ENCODE measurements around the gene SEPTIN6.
A peak's percentile ranks its signal among the peaks of the same experiment; 100 is the strongest.
"Not testable (repeated sequence)": the region's sequence is repeated elsewhere in the genome, so short reads cannot be mapped to it uniquely, and the experiment has no call there.

SEPTIN6 gene

GRCh38 chrX:119690921-119691716, 1.8 kb downstream of the SEPTIN6 start:
- peak; percentile 58 for DNase-seq

DNA sequence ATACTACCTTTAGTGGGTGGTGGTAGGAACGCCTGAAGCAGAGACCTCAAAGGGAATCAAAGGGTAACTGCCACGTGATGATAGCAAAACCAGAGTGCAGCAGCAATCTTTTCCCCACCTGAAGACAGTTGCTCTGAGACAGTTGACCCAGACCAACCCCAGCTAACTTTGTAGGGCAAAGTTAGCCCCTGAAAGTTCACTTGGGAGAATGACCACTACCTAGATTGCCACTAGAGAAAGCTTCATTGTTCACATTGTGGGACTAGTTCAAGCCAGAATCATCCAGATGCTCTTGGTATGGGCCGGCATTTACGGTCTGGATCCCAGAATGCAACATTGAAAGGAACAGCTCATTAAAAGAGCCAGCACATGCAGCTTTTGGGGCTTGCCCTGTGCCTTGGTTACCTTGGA, 4.1 kb downstream of the SEPTIN6 start:
- peak; percentile 73 for DNase-seq

- DNase-seq: peak; percentile 52
Observed at GRCh38 chrX:119687661-119688413, 5.1 kb downstream of the SEPTIN6 start.

GRCh38 chrX:119686087-119686691, 6.8 kb downstream of the SEPTIN6 start:
- peak; percentile 46 for DNase-seq

DNA sequence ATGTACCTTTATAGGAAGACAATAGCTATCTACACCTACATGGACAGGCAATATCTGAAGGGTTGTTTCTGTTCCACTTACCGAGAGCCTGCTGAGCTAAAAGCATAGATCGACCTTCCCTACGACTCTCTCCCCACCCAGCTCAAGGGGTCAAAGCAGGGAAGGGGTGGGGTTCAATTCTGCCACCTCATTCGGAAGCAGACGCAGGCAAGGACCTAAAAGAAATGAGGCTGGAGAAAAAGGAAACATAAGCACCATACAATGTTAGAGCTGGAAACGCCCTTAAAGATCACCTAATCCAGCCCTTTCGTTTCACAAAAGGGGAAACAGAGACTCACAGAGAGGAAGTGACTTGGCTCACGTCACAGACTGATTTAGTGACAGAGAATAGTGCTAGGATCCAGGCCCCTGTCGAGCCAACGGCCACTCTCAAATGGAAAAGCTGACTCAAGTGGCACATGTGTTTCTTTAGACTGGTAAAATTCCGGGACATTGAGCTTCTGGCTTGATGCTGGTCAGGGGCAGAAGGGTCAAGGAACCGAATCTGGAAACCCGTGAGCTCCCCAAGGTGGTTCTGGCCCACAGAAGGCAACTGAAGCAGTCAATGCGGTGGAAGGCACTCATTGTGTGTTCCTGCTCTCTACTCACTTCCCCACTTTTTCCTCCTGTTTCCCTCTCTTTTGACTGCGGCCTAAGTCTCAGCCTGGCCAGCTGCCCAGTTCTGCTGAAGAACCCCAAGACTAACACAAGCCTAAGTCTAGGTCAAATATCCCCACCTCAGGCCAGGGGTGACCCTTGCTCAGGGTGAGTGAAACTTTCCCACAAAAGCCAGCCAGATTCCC, 7.5 kb downstream of the SEPTIN6 start:
- DNase-seq: peak; percentile 78

DNA sequence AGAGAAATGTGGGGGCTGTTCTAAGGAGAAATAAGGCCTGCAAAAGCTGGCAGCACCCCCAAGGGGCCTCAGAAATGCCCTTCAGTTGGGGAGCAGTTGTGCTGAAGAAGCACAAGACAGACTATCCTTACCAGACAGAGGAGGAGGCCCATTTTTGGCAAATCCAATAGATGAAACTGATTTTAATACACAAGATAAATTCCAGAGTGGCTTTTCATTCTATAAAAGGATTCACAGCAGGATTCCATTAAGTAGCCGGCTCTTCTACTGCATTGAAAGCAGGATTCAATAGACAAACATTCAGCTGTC, 8.1 kb downstream of the SEPTIN6 start:
- DNase-seq: no peak

GRCh38 chrX:119684312-119684711, 8.7 kb downstream of the SEPTIN6 start:
- DNase-seq: peak; percentile 54

- DNase-seq: peak; percentile 66
Observed at GRCh38 chrX:119682019-119682989, 10.7 kb downstream of the SEPTIN6 start.

- no peak for DNase-seq
Observed at GRCh38 chrX:119677654-119677981, 15.3 kb downstream of the SEPTIN6 start.

GRCh38 chrX:119676949-119677653, 15.9 kb downstream of the SEPTIN6 start:
- no peak for DNase-seq

DNA sequence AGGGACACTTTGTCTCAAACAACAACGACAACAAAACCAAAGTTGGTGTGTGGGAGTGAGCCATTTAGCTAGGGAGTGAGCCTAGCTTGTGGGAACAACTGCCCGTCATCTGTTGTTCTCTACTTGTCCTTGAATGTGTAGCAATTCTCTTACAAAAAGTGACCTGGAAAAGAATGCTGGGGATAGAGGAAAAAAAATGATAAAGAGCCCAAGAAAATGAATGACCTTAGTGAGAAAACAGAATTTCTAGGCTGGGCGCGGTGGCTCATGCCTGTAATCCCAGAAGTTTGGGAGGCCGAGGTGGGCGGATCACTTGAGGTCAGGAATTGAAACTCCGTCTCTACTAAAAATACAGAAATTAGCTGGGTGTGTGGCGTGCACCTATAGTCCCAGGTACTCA, 19.6 kb downstream of the SEPTIN6 start:
- no peak for DNase-seq

GRCh38 chrX:119672426-119672825, 20.5 kb downstream of the SEPTIN6 start:
- DNase-seq: no peak

DNA sequence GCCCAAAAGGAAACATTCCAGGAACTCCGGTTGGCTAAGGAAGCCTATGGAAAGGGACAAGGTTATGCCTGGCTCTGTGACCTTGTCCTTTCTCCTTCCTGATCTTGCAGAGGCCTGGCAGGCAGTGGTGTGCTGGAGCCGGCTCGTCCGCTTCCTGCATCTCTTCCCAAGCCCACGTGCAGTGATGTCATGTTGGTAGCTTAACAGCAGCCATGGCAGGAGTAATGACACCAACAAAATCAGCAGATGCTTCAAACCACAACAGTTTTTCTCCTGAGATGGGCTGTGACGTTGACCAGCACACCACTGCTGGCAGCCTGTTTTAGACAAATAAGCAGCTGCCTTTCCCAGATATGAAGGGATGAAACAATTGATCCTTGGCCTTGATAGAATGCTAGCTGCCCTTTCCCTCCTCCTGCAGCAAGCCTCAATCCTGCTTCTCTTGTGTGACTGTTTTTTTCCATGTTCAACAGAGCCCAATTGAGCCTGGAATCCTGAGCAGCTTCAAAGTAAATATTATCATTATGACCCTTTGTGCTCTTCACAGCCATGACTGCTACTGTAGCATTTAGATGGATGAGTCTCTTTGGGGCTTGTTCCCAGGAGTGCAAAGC, 23.4 kb downstream of the SEPTIN6 start:
- no peak for DNase-seq

GRCh38 chrX:119667111-119667878, 25.7 kb downstream of the SEPTIN6 start:
- DNase-seq: no peak

DNA sequence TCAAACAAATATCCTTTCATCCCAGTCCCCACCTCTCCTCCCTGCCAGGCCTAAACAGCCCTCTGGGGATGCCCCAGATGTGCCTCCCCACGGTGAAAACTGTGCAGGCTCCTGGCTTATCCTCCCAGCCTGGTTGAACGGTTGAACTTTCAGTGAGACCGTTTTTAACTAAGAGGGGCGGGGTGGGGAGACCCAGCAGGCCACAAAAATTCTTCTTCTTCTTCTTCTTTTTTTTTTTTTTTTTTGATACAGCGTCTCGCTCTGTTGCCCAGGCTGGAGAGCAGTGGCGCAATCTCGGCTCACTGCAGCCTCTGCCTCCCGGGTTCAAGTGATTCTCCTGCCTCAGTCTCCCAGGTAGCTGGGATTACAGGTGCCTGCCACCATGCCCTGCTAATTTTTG, 28.1 kb downstream of the SEPTIN6 start:
- not testable (repeated sequence) for DNase-seq

DNA sequence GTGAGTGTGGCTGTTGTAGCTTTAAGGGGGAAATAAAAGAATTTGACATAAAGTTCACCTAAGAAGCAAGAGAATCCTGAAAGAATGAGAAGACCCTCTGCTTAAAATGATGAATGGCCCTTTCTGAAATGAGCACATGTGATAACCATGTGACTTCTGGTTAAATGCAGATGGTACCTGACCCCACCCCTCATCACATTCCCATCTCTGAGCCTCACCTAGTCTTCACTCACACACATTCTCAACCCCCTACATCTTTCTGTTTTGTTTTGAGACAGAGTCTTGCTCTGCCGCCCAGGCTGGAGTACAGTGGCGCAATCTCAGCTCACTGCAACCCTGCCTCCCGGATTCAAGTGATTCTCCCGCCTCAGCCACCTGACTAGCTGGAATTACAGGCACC, 31.5 kb downstream of the SEPTIN6 start:
- DNase-seq: no peak

DNA sequence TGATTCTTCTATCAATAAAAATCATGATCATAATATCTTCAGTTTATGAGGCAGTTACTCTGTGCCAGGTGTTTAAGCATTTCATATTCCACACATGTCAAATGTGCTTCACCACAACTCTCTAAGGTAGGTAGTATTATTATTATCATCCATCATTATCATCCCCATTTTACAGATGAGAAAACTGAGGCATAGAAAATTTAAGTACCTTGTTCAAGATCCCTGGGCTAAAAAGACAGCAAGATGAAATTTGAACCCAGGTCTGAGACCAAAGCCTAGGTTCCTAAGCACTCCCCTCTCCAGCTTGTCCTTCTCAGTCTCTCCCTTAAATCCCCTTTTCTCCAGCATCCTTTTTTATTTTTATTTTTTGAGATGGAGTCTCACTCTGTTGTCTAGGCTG, 33.4 kb downstream of the SEPTIN6 start:
- no peak for DNase-seq

DNA sequence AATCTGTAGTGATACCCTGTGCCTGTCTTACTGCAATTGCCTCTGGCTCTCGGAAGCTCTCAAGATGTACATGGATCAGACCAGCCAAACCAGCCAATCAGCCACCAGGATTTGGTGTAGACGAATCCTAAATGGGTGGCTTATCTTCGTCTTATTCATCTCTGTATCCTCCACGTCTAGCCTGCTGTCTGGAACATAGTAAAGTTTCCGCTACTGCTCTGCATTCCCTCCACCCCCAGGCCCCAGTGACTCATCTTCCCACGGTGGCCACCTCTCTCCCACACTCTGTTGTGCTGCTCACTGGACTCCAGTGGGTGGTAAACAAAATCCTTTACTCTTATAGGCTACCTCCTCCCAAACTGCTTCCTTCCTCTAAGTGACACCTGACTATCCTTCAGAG, 37.8 kb downstream of the SEPTIN6 start:
- DNase-seq: peak; percentile 34

- DNase-seq: peak; percentile 31
Observed at GRCh38 chrX:119654112-119654531, 38.8 kb downstream of the SEPTIN6 start.

DNA sequence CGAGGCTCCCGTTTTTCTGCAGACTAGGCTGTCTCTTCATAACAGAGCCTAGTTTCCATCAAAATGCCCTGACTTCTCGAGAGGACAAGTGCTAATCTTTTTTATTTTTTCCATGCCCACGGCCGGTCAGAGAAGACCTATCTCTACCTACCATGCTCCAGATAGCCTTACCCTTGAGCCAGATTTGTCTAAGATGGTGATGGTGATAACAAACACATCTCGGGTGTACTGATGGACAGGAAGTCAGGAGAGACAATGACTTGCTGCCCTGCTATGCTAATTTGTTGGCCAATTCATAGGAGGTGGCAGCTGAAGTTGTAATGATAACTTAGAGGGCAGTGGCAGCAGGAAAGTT, 44.6 kb downstream of the SEPTIN6 start:
- no peak for DNase-seq
